ENCODE measurements around the gene NADSYN1. TPM values are rescaled to one million over a fixed set of nuclear protein-coding genes. Genes with fewer than 3 reads are reported as not detected.

The NADSYN1 gene
- polyA plus RNA-seq, 1 donor from 2014 or later, result 66.9 TPM

- no peak overlapping the region for H3K4me2 ChIP-seq (ENCODE audit: low read length)
- H3K79me2 ChIP-seq (replicated peaks; ENCODE audit: insufficient read depth, low read length), result no peaks in the 10 kb centered on the region
- H3K9me2 ChIP-seq (ENCODE audit: insufficient read depth, low read length), result no peaks in the 10 kb centered on the region
- no peaks in the 10 kb centered on the region for H3K27me3 ChIP-seq (ENCODE audit: insufficient read depth, low read depth, low read length)
- H2AFZ ChIP-seq (ENCODE audit: low read depth, low read length), result no peak overlapping the region
- H3K9ac ChIP-seq (ENCODE audit: low read length), result no peak overlapping the region
- H3K27ac ChIP-seq (ENCODE audit: low read length), result no peak overlapping the region
- H4K20me1 ChIP-seq (ENCODE audit: insufficient read depth), result no peaks in the 10 kb centered on the region
- no peak overlapping the region for H3K4me3 ChIP-seq (ENCODE audit: low read length)
- H3K9me3 ChIP-seq (ENCODE audit: low read length), result no peaks in the 10 kb centered on the region
- H3F3A ChIP-seq (ENCODE audit: insufficient read depth, low read length, poor library complexity, severe bottlenecking), result no peaks in the 10 kb centered on the region
- TF ChIP-seq POLR2AphosphoS5 (IDR thresholded peaks at IDR 0.05), result no peak
- TF ChIP-seq MXI1 (conservative IDR thresholded peaks at IDR 0.05; ENCODE audit: poor library complexity, severe bottlenecking), result no peak
- TF ChIP-seq TAF1 (IDR thresholded peaks at IDR 0.05; ENCODE audit: low read depth), result no peak
- TF ChIP-seq, protein P1, sequence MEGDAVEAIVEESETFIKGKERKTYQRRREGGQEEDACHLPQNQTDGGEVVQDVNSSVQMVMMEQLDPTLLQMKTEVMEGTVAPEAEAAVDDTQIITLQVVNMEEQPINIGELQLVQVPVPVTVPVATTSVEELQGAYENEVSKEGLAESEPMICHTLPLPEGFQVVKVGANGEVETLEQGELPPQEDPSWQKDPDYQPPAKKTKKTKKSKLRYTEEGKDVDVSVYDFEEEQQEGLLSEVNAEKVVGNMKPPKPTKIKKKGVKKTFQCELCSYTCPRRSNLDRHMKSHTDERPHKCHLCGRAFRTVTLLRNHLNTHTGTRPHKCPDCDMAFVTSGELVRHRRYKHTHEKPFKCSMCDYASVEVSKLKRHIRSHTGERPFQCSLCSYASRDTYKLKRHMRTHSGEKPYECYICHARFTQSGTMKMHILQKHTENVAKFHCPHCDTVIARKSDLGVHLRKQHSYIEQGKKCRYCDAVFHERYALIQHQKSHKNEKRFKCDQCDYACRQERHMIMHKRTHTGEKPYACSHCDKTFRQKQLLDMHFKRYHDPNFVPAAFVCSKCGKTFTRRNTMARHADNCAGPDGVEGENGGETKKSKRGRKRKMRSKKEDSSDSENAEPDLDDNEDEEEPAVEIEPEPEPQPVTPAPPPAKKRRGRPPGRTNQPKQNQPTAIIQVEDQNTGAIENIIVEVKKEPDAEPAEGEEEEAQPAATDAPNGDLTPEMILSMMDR (IDR thresholded peaks at IDR 0.05; ENCODE audit: poor library complexity, severe bottlenecking), result no peak
- TF ChIP-seq REST (IDR thresholded peaks at IDR 0.05; ENCODE audit: borderline replicate concordance), result no peak
- no peak for TF ChIP-seq SMC3 (conservative IDR thresholded peaks at IDR 0.05; ENCODE audit: poor library complexity)
- no peak for TF ChIP-seq EZH2 (IDR thresholded peaks at IDR 0.05; ENCODE audit: borderline replicate concordance, insufficient read depth, low read length, poor library complexity, severe bottlenecking)
- no peak for TF ChIP-seq EP300 (conservative IDR thresholded peaks at IDR 0.05; ENCODE audit: poor library complexity, severe bottlenecking)
- TF ChIP-seq RAD21 (conservative IDR thresholded peaks at IDR 0.05), result no peak
- H3K36me3 ChIP-seq (ENCODE audit: insufficient read depth, low read length), result no peaks in the 10 kb centered on the region
Observed at GRCh38 chr11:71430166-71430565, 22.8 kb upstream of the NADSYN1 start.

DNA sequence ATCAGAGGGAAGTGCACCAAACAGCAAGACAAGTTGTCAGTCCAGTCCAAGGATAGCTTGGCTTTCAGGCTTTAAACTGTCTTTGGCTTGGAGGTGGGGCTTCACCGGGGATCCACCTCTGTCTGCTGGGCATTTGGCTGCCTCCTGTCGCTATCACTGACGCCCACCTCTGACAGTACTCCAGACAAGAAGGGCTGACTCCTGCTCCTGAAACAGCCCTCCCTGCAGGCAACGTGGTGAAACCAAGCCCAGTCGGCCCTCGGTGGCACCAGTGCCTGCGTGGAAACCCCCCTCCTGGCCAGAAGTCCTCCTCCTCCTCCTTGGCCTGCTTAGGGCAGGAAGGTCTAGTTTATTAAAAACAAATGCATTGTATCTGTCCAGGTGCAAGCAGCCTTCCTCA is 21.7 kb upstream of the NADSYN1 start:
- H4K20me1 ChIP-seq (ENCODE audit: insufficient read depth), result no peaks in the 10 kb centered on the region
- H3K9ac ChIP-seq (ENCODE audit: low read length), result no peak overlapping the region
- H3K36me3 ChIP-seq (ENCODE audit: insufficient read depth, low read length), result no peaks in the 10 kb centered on the region
- no peaks in the 10 kb centered on the region for H3F3A ChIP-seq (ENCODE audit: insufficient read depth, low read length, poor library complexity, severe bottlenecking)
- no peaks in the 10 kb centered on the region for H3K79me2 ChIP-seq (replicated peaks; ENCODE audit: insufficient read depth, low read length)
- no peak overlapping the region for H2AFZ ChIP-seq (ENCODE audit: low read depth, low read length)
- no peak overlapping the region for H3K4me3 ChIP-seq (ENCODE audit: low read length)
- TF ChIP-seq SMC3 (conservative IDR thresholded peaks at IDR 0.05; ENCODE audit: poor library complexity) (no peak), RAD21 (conservative IDR thresholded peaks at IDR 0.05) (no peak), POLR2AphosphoS5 (IDR thresholded peaks at IDR 0.05) (no peak), REST (IDR thresholded peaks at IDR 0.05; ENCODE audit: borderline replicate concordance) (no peak), EP300 (conservative IDR thresholded peaks at IDR 0.05; ENCODE audit: poor library complexity, severe bottlenecking) (no peak), MXI1 (conservative IDR thresholded peaks at IDR 0.05; ENCODE audit: poor library complexity, severe bottlenecking) (no peak), TAF1 (IDR thresholded peaks at IDR 0.05; ENCODE audit: low read depth) (no peak), EZH2 (IDR thresholded peaks at IDR 0.05; ENCODE audit: borderline replicate concordance, insufficient read depth, low read length, poor library complexity, severe bottlenecking) (no peak)
- TF ChIP-seq, protein P1 (IDR thresholded peaks at IDR 0.05; ENCODE audit: poor library complexity, severe bottlenecking), result no peak
- no peaks in the 10 kb centered on the region for H3K9me2 ChIP-seq (ENCODE audit: insufficient read depth, low read length)
- no peak overlapping the region for H3K4me2 ChIP-seq (ENCODE audit: low read length)
- H3K27ac ChIP-seq (ENCODE audit: low read length), result no peak overlapping the region
- H3K9me3 ChIP-seq (ENCODE audit: low read length), result no peaks in the 10 kb centered on the region
- no peaks in the 10 kb centered on the region for H3K27me3 ChIP-seq (ENCODE audit: insufficient read depth, low read depth, low read length)
